ENCODE data around the gene C19orf38. TPM values are rescaled to one million over a fixed set of nuclear protein-coding genes. Genes with fewer than 3 reads are reported as not detected.
"Not testable (repeated sequence)": the region's sequence is repeated elsewhere in the genome, so short reads cannot be mapped to it uniquely, and the experiment has no call there.

Gene C19orf38
- total RNA-seq, 1 donor, result 71.8 TPM

- Histone ChIP-seq H3K4me1 (ENCODE audit: insufficient read depth, low read length) (peaks cover 18% of the 10 kb centered on the region), H3K27me3 (ENCODE audit: insufficient read depth, low read length) (no peaks in the 10 kb centered on the region), H3K4me3 (ENCODE audit: low read length) (peak overlapping the region; percentile 93), H3K9me3 (ENCODE audit: low read depth, low read length) (no peaks in the 10 kb centered on the region)
Measured at GRCh38 chr19:10835089-10835753, 13.0 kb upstream of the C19orf38 start.

- Histone ChIP-seq H3K4me1 (ENCODE audit: insufficient read depth, low read length) (peaks cover 18% of the 10 kb centered on the region), H3K9me3 (ENCODE audit: low read depth, low read length) (no peaks in the 10 kb centered on the region), H3K27me3 (ENCODE audit: insufficient read depth, low read length) (no peaks in the 10 kb centered on the region), H3K4me3 (ENCODE audit: low read length) (peak within 1 kb of the TSS; percentile 93)
Measured at GRCh38 chr19:10835754-10836478, 12.3 kb upstream of the C19orf38 start, which contains the start of gene TMED1. Gene TMED1, minus strand, starts transcription at chr19:10836212. Its CDS starts 21 bp downstream, at chr19:10836191.

- peaks cover 18% of the 10 kb centered on the region for H3K4me1 ChIP-seq (ENCODE audit: insufficient read depth, low read length)
- H3K4me3 ChIP-seq (ENCODE audit: low read length), result peak overlapping the region; percentile 93
- H3K27me3 ChIP-seq (ENCODE audit: insufficient read depth, low read length), result no peaks in the 10 kb centered on the region
- H3K9me3 ChIP-seq (ENCODE audit: low read depth, low read length), result no peaks in the 10 kb centered on the region
Measured at GRCh38 chr19:10836479-10837330, 11.5 kb upstream of the C19orf38 start.

- not testable (repeated sequence) for H3K27me3 ChIP-seq (ENCODE audit: insufficient read depth, low read length); H3K4me3 ChIP-seq (ENCODE audit: low read length); H3K9me3 ChIP-seq (ENCODE audit: low read depth, low read length)
- H3K4me1 ChIP-seq (ENCODE audit: insufficient read depth, low read length), result peaks cover 18% of the 10 kb centered on the region
Measured at GRCh38 chr19:10837649-10838048, 10.6 kb upstream of the C19orf38 start.

- Histone ChIP-seq H3K9me3 (ENCODE audit: low read depth, low read length) (no peaks in the 10 kb centered on the region), H3K4me3 (ENCODE audit: low read length) (no peak overlapping the region), H3K4me1 (ENCODE audit: insufficient read depth, low read length) (peaks cover 18% of the 10 kb centered on the region), H3K27me3 (ENCODE audit: insufficient read depth, low read length) (no peaks in the 10 kb centered on the region)
Measured at GRCh38 chr19:10838377-10838776, 9.8 kb upstream of the C19orf38 start.

GRCh38 chr19:10839114-10840050 is 8.8 kb upstream of the C19orf38 start:
- Histone ChIP-seq H3K9me3 (ENCODE audit: low read depth, low read length) (no peaks in the 10 kb centered on the region), H3K4me1 (ENCODE audit: insufficient read depth, low read length) (peaks cover 18% of the 10 kb centered on the region), H3K27me3 (ENCODE audit: insufficient read depth, low read length) (no peaks in the 10 kb centered on the region), H3K4me3 (ENCODE audit: low read length) (no peak overlapping the region)

GRCh38 chr19:10842788-10843187 is 5.4 kb upstream of the C19orf38 start:
- H3K9me3 ChIP-seq (ENCODE audit: low read depth, low read length), result peaks cover 6% of the 10 kb centered on the region
- H3K4me1 ChIP-seq (ENCODE audit: insufficient read depth, low read length), result peaks cover 3% of the 10 kb centered on the region
- H3K27me3 ChIP-seq (ENCODE audit: insufficient read depth, low read length), result no peaks in the 10 kb centered on the region

GRCh38 chr19:10846500-10847202 is 1.6 kb upstream of the C19orf38 start:
- H3K4me1 ChIP-seq (ENCODE audit: insufficient read depth, low read length), result peaks cover 18% of the 10 kb centered on the region
- no peaks in the 10 kb centered on the region for H3K27me3 ChIP-seq (ENCODE audit: insufficient read depth, low read length)
- peaks cover 6% of the 10 kb centered on the region for H3K9me3 ChIP-seq (ENCODE audit: low read depth, low read length)
- no peak overlapping the region for H3K4me3 ChIP-seq (ENCODE audit: low read length)

More at GRCh38 chr19:10842788-10843187, 5.4 kb upstream of the C19orf38 start:
- no peak overlapping the region for H3K4me3 ChIP-seq (ENCODE audit: low read length)

- Histone ChIP-seq H3K27me3 (ENCODE audit: insufficient read depth, low read length) (no peaks in the 10 kb centered on the region), H3K9me3 (ENCODE audit: low read depth, low read length) (peaks cover 6% of the 10 kb centered on the region), H3K4me1 (ENCODE audit: insufficient read depth, low read length) (peaks cover 18% of the 10 kb centered on the region), H3K4me3 (ENCODE audit: low read length) (no peak overlapping the region)
Measured at GRCh38 chr19:10850631-10851030, 2.4 kb downstream of the C19orf38 start.

- Histone ChIP-seq H3K9me3 (ENCODE audit: low read depth, low read length) (no peaks in the 10 kb centered on the region), H3K4me1 (ENCODE audit: insufficient read depth, low read length) (peaks cover 18% of the 10 kb centered on the region), H3K27me3 (ENCODE audit: insufficient read depth, low read length) (no peaks in the 10 kb centered on the region), H3K4me3 (ENCODE audit: low read length) (no peak overlapping the region)
Measured at GRCh38 chr19:10852098-10852800, 4.0 kb downstream of the C19orf38 start.

GRCh38 chr19:10852941-10853340 is 4.7 kb downstream of the C19orf38 start:
- H3K4me1 ChIP-seq (ENCODE audit: insufficient read depth, low read length), result peaks cover 13% of the 10 kb centered on the region
- no peaks in the 10 kb centered on the region for H3K27me3 ChIP-seq (ENCODE audit: insufficient read depth, low read length)
- H3K4me3 ChIP-seq (ENCODE audit: low read length), result no peak overlapping the region
- no peaks in the 10 kb centered on the region for H3K9me3 ChIP-seq (ENCODE audit: low read depth, low read length)

GRCh38 chr19:10854350-10855089 is 6.3 kb downstream of the C19orf38 start:
- H3K4me3 ChIP-seq (ENCODE audit: low read length), result no peak overlapping the region
- H3K4me1 ChIP-seq (ENCODE audit: insufficient read depth, low read length), result peaks cover 7% of the 10 kb centered on the region
- H3K27me3 ChIP-seq (ENCODE audit: insufficient read depth, low read length), result no peaks in the 10 kb centered on the region
- no peaks in the 10 kb centered on the region for H3K9me3 ChIP-seq (ENCODE audit: low read depth, low read length)

All from mononuclear cell (primary cell).